Loucy (cell line): ENCODE data around the gene DDR1.

ENCODE experiments used
- EZH2phosphoT487 ChIP-seq: fragments of 200-600 bp; IDR thresholded peaks from 2 replicates; pipeline ENCODE4 v1.6.1; 2018; ENCODE audit warnings: antibody characterized with exemption, mild to moderate bottlenecking, moderate library complexity, borderline replicate concordance
- TF ChIP-seq, protein P1 (sequence below): fragments of 200-600 bp; sonication (generic); conservative IDR thresholded peaks from 2 replicates; pipeline ENCODE4 v1.5.1; 2014; ENCODE audit warnings: mild to moderate bottlenecking, antibody characterized with exemption, low read length

DNA sequence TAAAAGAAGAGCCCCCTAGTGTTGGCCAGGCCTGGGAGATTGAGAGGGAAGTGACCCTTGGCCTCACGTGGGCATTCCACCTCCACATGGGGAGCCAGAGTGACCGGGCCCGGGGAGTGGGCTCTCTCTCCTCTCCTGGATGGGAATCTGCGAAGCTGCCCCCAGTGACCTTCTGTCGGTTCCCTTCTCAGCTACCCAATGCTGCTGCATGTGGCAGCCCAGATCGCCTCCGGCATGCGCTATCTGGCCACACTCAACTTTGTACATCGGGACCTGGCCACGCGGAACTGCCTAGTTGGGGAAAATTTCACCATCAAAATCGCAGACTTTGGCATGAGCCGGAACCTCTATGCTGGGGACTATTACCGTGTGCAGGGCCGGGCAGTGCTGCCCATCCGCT lies 13.6 kb downstream of the DDR1 start:
- TF ChIP-seq, protein P1, sequence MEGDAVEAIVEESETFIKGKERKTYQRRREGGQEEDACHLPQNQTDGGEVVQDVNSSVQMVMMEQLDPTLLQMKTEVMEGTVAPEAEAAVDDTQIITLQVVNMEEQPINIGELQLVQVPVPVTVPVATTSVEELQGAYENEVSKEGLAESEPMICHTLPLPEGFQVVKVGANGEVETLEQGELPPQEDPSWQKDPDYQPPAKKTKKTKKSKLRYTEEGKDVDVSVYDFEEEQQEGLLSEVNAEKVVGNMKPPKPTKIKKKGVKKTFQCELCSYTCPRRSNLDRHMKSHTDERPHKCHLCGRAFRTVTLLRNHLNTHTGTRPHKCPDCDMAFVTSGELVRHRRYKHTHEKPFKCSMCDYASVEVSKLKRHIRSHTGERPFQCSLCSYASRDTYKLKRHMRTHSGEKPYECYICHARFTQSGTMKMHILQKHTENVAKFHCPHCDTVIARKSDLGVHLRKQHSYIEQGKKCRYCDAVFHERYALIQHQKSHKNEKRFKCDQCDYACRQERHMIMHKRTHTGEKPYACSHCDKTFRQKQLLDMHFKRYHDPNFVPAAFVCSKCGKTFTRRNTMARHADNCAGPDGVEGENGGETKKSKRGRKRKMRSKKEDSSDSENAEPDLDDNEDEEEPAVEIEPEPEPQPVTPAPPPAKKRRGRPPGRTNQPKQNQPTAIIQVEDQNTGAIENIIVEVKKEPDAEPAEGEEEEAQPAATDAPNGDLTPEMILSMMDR = no peak
- TF ChIP-seq EZH2phosphoT487 = no peak
